Eye (tissue), 1 donor: ENCODE data around the gene ERC1.
"Not testable (repeated sequence)": the region's sequence is repeated elsewhere in the genome, so short reads cannot be mapped to it uniquely, and the experiment has no call there.

Experiments used
- DNase-seq: peaks from one replicate; pipeline ENCODE4 v3.0.0-alpha.2; 2015

The ERC1 gene

GRCh38 chr12:1131811-1132224 is 140.8 kb downstream of the ERC1 start:
- DNase-seq, result no peak

DNA sequence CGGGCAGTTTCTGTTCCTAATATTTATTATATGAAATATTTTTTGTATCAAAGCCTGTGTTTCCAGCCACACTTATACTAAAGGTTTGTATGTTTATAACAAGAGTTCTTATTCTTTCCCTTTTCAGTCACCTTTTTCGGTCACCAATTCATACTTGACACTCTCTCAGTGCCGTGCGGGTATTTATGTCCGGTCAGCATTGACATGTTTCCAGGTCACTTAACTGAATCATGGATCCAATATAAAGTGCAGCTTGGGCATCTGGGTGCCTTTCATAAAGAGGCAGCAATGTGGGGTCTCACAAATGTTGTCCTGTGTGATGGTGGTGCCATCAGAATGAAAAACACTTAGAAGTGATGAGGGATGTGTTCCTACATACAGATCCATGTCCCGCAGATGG is 141.3 kb downstream of the ERC1 start:
- peak; percentile 55 for DNase-seq

DNA sequence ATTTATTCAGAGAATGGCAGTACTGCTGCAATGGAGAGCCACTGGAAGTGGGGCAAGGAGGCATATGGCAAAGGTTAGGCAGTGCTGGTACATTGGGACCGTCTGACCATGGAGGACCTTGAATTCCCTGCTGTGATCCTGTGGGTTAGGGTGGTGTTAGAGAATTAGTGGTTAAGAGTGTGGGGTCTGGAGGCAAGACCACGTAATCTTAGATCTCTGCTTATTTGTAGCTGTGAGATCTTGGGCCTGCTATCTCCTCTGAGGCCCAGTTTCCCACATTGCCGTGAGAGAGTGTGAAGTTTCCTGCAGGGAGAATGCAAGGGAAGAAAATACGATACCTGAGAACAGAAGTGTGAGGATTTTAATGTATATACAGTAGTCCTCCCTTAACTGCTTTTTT is 147.7 kb downstream of the ERC1 start:
- DNase-seq, result no peak

DNA sequence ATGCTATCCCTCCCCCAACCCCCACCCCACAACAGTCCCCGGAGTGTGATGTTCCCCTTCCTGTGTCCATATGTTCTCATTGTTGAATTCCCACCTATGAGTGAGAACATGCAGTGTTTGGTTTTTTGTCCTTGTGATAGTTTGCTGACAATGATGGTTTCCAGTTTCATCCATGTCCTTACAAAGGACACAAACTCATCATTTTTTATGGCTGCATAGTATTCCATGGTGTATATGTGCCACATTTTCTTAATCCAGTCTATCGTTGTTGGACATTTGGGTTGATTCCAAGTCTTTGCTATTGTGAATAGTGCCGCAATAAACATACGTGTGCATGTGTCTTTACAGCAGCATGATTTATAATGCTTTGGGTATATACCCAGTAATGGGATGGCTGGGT is 155.7 kb downstream of the ERC1 start:
- DNase-seq, result not testable (repeated sequence)

GRCh38 chr12:1147821-1148220 is 156.8 kb downstream of the ERC1 start:
- no peak for DNase-seq

GRCh38 chr12:1157046-1157445 is 166.0 kb downstream of the ERC1 start:
- no peak for DNase-seq

- no peak for DNase-seq
Measured at GRCh38 chr12:1161197-1161596, 170.2 kb downstream of the ERC1 start.

DNA sequence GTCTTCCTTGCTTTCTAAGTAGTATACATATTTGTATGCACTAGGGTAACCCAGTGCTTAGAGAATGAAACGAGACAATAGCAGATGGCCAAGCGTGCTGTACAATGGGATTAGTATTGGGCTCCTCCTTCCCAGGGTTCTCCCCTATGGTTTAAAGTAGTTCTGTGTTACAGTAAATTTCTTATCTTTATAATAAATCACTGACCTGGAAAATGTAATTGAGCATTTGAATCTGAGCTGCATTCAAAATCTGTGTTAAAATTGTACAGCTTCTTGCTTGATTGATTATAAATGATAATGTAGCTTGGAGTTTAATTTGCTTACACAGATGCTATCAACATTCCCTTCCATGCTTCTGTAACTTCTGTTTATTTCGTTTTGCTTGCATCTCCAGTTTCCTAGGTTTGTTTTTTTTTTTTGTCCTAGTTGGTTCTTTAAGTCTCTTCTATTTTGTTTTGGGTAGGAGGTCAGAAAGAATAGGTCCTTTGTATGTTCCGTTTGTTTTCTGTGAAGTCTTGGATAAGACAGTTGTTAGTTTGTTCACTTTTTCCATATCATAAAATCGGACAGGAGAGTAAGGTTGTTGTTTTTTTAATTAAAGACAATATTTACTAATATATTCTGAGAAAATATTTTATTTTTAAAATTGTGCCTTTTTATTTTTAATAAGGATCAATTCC is 171.2 kb downstream of the ERC1 start:
- peak; percentile 92 for DNase-seq

DNA sequence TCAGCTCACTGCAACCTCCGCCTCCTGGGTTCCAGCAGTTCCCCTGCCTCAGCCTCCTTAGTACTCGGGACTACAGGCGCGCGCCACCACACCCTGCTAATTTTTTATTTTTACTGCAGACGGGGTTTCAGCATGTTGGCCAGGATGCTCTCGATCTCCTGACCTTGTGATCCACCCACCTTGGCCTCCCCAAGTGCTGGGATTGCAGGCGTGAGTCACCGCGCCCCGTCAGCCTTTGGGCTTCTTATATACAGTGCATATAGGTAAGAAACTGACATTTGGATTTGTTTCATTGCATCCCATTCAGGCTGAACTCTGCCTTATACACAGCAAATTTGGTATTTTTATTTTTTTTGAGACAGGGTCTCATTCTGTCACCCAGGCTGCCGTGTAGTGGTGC is 176.8 kb downstream of the ERC1 start:
- no peak for DNase-seq

- DNase-seq, result peak; percentile 22
Measured at GRCh38 chr12:1170411-1170810, 179.4 kb downstream of the ERC1 start.

DNA sequence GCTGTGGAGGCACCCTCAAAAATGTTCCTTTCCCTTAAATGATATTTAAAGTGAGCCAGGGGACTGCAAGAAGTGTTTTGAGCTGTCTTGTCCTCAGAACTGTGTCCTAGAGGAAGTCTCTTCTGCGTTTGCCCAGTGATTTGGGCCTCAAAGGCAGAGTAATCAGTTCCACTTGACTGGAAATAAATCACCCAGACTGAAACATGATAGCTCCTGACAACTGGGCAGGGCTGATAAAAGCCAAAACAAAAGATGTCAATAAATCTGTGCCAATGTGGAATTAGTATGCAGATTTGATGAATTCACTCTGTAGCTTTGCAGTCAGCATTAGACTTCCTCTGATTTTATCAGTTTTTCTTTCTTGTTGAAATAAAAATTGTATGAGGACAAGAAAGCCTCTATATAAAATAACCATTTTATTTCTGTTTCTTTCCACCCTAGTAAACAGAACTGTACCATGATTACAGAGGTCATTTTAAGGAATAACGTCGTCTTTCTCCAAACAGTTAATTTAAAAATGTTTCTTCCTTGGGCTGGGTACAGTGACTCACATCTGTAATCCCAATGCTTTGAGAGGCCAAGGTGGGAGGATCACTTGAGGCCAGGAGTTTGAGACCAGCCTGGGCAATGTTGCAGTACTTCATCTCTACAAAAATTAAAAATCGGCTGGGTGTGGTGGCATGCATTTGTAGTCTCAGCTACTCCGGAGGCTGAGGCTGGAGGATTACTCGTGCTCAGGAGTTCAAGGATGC is 180.8 kb downstream of the ERC1 start:
- DNase-seq, result peak; percentile 92

GRCh38 chr12:1173781-1174617 is 183.0 kb downstream of the ERC1 start:
- peak; percentile 84 for DNase-seq

GRCh38 chr12:1174659-1175058 is 183.6 kb downstream of the ERC1 start:
- DNase-seq, result no peak

GRCh38 chr12:1176191-1176590 is 185.2 kb downstream of the ERC1 start:
- DNase-seq, result no peak

- no peak for DNase-seq
Measured at GRCh38 chr12:1179128-1179527, 188.1 kb downstream of the ERC1 start.

GRCh38 chr12:1182069-1182468 is 191.0 kb downstream of the ERC1 start:
- no peak for DNase-seq

GRCh38 chr12:1184402-1184801 is 193.4 kb downstream of the ERC1 start:
- DNase-seq, result no peak

- DNase-seq, result no peak
Measured at GRCh38 chr12:1185460-1186182, 194.6 kb downstream of the ERC1 start.

DNA sequence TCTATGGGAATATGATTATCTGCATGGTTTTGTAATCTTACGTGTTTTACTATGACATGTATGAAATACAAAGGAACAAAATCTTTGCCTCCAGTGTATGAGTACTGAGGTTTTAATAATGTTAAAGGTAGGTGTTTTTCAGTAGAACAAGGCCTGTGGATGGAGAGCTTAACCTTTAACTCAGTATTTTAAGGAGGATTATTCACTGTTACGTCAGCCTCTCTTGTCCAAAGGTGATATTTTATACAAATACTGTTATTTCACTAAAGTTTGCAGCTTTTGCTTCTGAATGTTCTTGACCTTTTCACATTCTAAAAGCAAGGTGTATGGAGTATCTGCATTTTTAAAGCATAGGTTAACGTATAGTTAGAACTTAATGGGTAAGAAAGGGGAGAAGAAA is 195.3 kb downstream of the ERC1 start:
- DNase-seq, result no peak

DNA sequence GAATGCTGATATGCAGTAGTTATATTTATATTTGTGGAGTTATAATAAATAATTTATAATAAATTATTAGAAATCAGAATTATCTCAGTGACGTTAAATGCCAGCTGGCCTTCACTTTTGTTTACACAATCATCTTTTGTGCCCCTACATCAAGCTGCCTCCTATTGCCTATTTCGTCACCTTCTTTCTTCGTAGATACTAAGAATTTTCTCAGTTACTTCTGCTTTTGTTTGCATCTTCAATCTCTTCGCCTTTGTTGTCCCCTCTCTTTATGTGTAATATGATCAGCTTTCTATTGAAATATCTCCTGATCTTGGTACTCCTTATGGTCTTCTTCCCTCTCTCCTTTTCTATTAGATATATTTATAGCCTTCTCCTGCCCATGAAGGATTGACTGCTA is 197.0 kb downstream of the ERC1 start:
- DNase-seq, result no peak

DNA sequence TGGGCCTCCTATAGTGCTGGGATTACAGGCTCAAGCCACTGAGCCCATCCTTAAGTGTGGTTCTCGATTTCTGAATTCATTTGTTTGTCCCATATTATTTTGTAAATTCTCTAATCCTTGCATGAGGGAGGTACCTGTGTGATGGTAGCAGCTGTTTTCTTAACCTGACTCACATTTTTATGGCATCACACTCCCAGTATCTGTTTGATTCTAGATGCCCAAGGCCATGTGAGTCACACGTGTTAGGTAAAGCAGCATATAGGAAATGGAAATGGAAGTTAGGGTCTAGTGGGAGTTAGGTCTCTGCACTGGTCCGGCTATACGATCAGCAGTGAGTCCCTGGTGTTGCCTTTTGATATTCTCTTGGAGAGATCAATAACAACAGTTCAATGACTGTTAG is 198.1 kb downstream of the ERC1 start:
- no peak for DNase-seq

DNA sequence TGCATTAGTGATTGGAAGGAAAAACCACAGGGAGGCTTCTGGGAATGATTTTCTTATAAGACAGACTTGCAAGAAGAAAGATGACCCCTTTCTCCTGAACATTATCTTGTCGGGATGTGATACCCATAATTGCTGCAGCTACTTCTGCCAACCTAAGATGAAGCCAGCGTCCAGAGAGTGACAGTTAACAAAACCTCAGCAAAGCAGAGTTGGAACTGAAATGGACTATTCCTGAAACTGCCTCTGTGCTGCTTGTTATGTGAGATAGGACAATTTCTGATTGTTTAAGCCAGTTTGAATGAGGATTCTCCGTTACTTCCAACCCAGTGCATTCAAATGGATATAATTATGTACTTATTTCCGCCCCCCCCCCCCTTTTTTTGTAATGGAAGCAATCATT is 204.5 kb downstream of the ERC1 start:
- DNase-seq, result no peak
